GM20431 (cell line): ENCODE results near the gene GOLT1A.

Experiments
- in situ Hi-C: fragments of 300-500 bp; cut with MseI, MboI; formaldehyde crosslinking; loops from one replicate; pipeline ENCODE4 v1.15.0; 2020; ENCODE audit warnings: low sequenced_read_pairs; ENCODE audit not compliant: unreplicated experiment

Gene GOLT1A

GRCh38 chr1:204221271-204221670 is 7.5 kb upstream of the GOLT1A start:
- in situ Hi-C loops, result no loop called here

- in situ Hi-C loops, result no loop called here
These were observed 6.3 kb upstream of the GOLT1A start for GRCh38 chr1:204219971-204220616.

GRCh38 chr1:204218552-204218951 is 4.8 kb upstream of the GOLT1A start:
- in situ Hi-C loops, result no loop called here

GRCh38 chr1:204217648-204218000 is 3.8 kb upstream of the GOLT1A start:
- in situ Hi-C loops, result no loop called here

GRCh38 chr1:204216880-204217647 is 3.3 kb upstream of the GOLT1A start:
- in situ Hi-C loops, result no loop called here

- in situ Hi-C loops, result no loop called here
These were observed 2.4 kb upstream of the GOLT1A start for GRCh38 chr1:204216236-204216635.

- in situ Hi-C loops, result no loop called here
These were observed 1.1 kb downstream of the GOLT1A start for GRCh38 chr1:204212715-204213114.

GRCh38 chr1:204211046-204211445 is 2.7 kb downstream of the GOLT1A start:
- in situ Hi-C loops, result no loop called here

- in situ Hi-C loops, result no loop called here
These were observed 6.6 kb downstream of the GOLT1A start for GRCh38 chr1:204207136-204207616.

GRCh38 chr1:204206121-204206520 is 7.7 kb downstream of the GOLT1A start:
- in situ Hi-C loops, result no loop called here

GRCh38 chr1:204205486-204205885 is 8.3 kb downstream of the GOLT1A start:
- in situ Hi-C loops, result no loop called here

- in situ Hi-C loops, result no loop called here
These were observed 8.8 kb downstream of the GOLT1A start for GRCh38 chr1:204204944-204205343.

- in situ Hi-C loops, result no loop called here
These were observed 10.5 kb downstream of the GOLT1A start for GRCh38 chr1:204203206-204203767.

GRCh38 chr1:204202481-204202880 is 11.3 kb downstream of the GOLT1A start:
- in situ Hi-C loops, result no loop called here

GRCh38 chr1:204201348-204202040 is 12.3 kb downstream of the GOLT1A start:
- in situ Hi-C loops, result no loop called here

GRCh38 chr1:204199579-204199978 is 14.2 kb downstream of the GOLT1A start:
- in situ Hi-C loops, result no loop called here

- in situ Hi-C loops, result no loop called here
These were observed 15.1 kb downstream of the GOLT1A start for GRCh38 chr1:204198348-204199340.

GRCh38 chr1:204197068-204197467 is 16.7 kb downstream of the GOLT1A start:
- in situ Hi-C loops, result no loop called here

- in situ Hi-C loops, result no loop called here
These were observed 17.6 kb downstream of the GOLT1A start, which contains the start of gene KISS1 for GRCh38 chr1:204196068-204196795. KISS1 (minus strand) TSS chr1:204196491; CDS start chr1:204192876, 3,615 bp downstream.
